CD4-positive, alpha-beta T cell (primary cell): ENCODE data around the gene ACE. TPM values are rescaled to one million over a fixed set of nuclear protein-coding genes. Genes with fewer than 3 reads are reported as not detected.

Experiments
- ATAC-seq: fragments of 200-7000 bp; cut with Tn5 transposase; one replicate; pipeline ENCODE4 v1.10.0; 2022; ENCODE audit warnings: mild to moderate bottlenecking; ENCODE audit not compliant: poor library complexity
- CTCF ChIA-PET: fragments of 350-600 bp; sonication (Branson Sonifier 250); formaldehyde crosslinking; loops from one replicate; lab custom pipeline; 2021; ENCODE audit warnings: antibody characterized with exemption, inconsistent platforms; lab: Charles Lee
- POLR2A ChIA-PET: fragments of 350-600 bp; sonication (Branson Sonifier 250); formaldehyde crosslinking; loops from one replicate; lab custom pipeline; 2021; ENCODE audit warnings: antibody characterized with exemption, inconsistent platforms; lab: Charles Lee
- DNase-seq, 14 experiments: peaks; one replicate each; pipeline ENCODE4 v3.0.0-alpha.2; 2013 to 2020; ENCODE audit warnings: mixed read lengths in 2 of 14
- H3K27ac ChIP-seq, 2 donors: one replicate each; pipeline versions ENCODE4 v1.5.1 to v1.7.0; 2013; ENCODE audit warnings: low read length in 2 of 2, low read depth in 1 of 2, mild to moderate bottlenecking in 1 of 2
- H3K27me3 ChIP-seq, 2 experiments: 1 replicate in 1 of 2; 2 replicates in 1 of 2; pipeline versions ENCODE4 v1.6.1 to v1.7.0; 2013; ENCODE audit warnings: low read length in 2 of 2, control low read depth in 1 of 2, mild to moderate bottlenecking in 1 of 2, moderate library complexity in 1 of 2; ENCODE audit not compliant: insufficient read depth in 2 of 2, control insufficient read depth in 1 of 2
- H3K36me3 ChIP-seq: one replicate; pipeline ENCODE4 v1.6.1; 2013; ENCODE audit warnings: low read length, control low read depth; ENCODE audit not compliant: insufficient read depth
- H3K4me1 ChIP-seq: one replicate; pipeline ENCODE4 v1.6.1; 2013; ENCODE audit warnings: low read length, control low read depth; ENCODE audit not compliant: insufficient read depth
- H3K4me3 ChIP-seq: one replicate; pipeline ENCODE4 v1.5.1; 2013; ENCODE audit warnings: mild to moderate bottlenecking, low read length, moderate library complexity
- H3K9me3 ChIP-seq, 2 experiments: 1 replicate in 1 of 2; 2 replicates in 1 of 2; pipeline versions ENCODE4 v1.6.1 to v1.7.0; 2013; ENCODE audit warnings: low read length in 2 of 2, mild to moderate bottlenecking in 2 of 2, control low read depth in 1 of 2, moderate library complexity in 1 of 2; ENCODE audit not compliant: control insufficient read depth in 1 of 2, insufficient read depth in 1 of 2
- H3K27ac Mint-ChIP-seq: one replicate; pipeline ENCODE4 v1.8.0; 2020; ENCODE audit warnings: mixed read lengths
- H3K27me3 Mint-ChIP-seq: one replicate; pipeline ENCODE4 v1.8.0; 2021; ENCODE audit warnings: mixed read lengths
- H3K36me3 Mint-ChIP-seq: one replicate; pipeline ENCODE4 v1.8.0; 2021; ENCODE audit warnings: low read depth, mixed read lengths
- H3K4me1 Mint-ChIP-seq: one replicate; pipeline ENCODE4 v1.8.0; 2021; ENCODE audit warnings: low read depth, mixed read lengths
- H3K4me3 Mint-ChIP-seq: one replicate; pipeline ENCODE4 v1.8.0; 2020; ENCODE audit warnings: mild to moderate bottlenecking, mixed read lengths
- H3K9me3 Mint-ChIP-seq: one replicate; pipeline ENCODE4 v1.8.0; 2020; ENCODE audit warnings: mixed read lengths
- intact Hi-C, 2 experiments: fragments of 100-400 bp; cut with DNase I in 1 of 2; cut with micrococcal nuclease in 1 of 2; formaldehyde crosslinking; loops; one replicate each; pipeline versions ENCODE4 v1.15.1 to v1.9.0; 2023 to 2025; cut with DNase I, micrococcal nuclease
- total RNA-seq, 174 experiments: library from RNA in 2 of 174; stranded (reverse) in 2 of 174; gene quantifications; one replicate each; pipeline ENCODE4 v1.2.3 and lab custom pipeline; 2021 to 2026
- TF ChIP-seq, protein P1 (sequence below): fragments of 200-600 bp; IDR thresholded peaks from one replicate; pipeline ENCODE4 v1.8.0; 2022; ENCODE audit warnings: antibody characterized with exemption, mild to moderate bottlenecking

The ACE gene
- total RNA-seq, 2 experiments from 2014 or later = 7.4 to 10.2 TPM

DNA sequence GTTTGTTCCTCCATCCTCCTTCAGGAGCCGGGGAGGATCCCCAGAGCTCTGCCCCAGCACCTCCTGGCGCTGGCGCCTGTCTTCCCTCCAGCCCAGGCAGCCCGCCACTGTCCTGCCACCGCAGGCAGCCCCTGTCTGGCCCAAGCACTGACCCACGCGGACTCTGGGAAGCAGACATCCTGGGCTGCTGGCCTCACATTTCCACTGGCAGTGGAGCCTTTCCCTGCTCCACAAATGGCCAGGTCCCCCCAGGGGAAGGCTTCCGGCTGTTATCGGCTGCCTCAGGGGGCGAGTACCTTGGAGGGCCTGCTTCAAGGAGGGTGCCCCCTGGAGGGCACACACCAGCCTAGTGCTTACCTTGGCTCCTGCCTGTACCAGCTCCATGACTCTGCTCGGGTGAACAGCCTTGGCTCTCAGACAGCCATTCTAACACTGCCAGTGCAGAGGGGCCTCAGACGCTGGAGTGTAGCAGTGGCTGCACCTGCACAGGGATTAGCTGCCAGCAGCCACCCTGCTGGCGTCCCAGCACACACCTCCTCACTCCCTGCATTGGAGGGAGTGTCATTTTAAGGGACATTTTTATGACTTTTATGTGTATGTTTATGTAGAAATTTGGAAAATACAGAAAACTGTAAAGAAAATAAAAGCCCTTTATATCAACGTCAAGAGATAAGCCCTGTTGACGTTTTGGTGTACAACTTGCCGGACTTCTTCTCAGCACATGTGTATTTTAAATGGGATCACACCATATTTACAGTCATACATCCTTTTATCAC lies 21.0 kb downstream of the ACE start:
- ChIA-PET CTCF (no interaction called here), POLR2A (no interaction called here)
- intact Hi-C loops = no loop called here
- Mint-ChIP-seq H3K4me1 (no peaks in the 10 kb centered on the region), H3K4me3 (no peak overlapping the region), H3K9me3 (no peaks in the 10 kb centered on the region), H3K27me3 (peaks cover 9% of the 10 kb centered on the region), H3K36me3 (no peaks in the 10 kb centered on the region), H3K27ac (no peak overlapping the region)
- Histone ChIP-seq H3K9me3 (no peaks in the 10 kb centered on the region), H3K36me3 (no peaks in the 10 kb centered on the region), H3K4me3 (no peak overlapping the region), H3K27me3 (no peaks in the 10 kb centered on the region), H3K27ac (no peak overlapping the region), H3K4me1 (no peaks in the 10 kb centered on the region)
- TF ChIP-seq, protein P1, sequence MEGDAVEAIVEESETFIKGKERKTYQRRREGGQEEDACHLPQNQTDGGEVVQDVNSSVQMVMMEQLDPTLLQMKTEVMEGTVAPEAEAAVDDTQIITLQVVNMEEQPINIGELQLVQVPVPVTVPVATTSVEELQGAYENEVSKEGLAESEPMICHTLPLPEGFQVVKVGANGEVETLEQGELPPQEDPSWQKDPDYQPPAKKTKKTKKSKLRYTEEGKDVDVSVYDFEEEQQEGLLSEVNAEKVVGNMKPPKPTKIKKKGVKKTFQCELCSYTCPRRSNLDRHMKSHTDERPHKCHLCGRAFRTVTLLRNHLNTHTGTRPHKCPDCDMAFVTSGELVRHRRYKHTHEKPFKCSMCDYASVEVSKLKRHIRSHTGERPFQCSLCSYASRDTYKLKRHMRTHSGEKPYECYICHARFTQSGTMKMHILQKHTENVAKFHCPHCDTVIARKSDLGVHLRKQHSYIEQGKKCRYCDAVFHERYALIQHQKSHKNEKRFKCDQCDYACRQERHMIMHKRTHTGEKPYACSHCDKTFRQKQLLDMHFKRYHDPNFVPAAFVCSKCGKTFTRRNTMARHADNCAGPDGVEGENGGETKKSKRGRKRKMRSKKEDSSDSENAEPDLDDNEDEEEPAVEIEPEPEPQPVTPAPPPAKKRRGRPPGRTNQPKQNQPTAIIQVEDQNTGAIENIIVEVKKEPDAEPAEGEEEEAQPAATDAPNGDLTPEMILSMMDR = no peak
- DNase-seq (peak in 3 of 14 experiments; percentile 11 to 37 (median 16)), ATAC-seq (no peak)

DNA sequence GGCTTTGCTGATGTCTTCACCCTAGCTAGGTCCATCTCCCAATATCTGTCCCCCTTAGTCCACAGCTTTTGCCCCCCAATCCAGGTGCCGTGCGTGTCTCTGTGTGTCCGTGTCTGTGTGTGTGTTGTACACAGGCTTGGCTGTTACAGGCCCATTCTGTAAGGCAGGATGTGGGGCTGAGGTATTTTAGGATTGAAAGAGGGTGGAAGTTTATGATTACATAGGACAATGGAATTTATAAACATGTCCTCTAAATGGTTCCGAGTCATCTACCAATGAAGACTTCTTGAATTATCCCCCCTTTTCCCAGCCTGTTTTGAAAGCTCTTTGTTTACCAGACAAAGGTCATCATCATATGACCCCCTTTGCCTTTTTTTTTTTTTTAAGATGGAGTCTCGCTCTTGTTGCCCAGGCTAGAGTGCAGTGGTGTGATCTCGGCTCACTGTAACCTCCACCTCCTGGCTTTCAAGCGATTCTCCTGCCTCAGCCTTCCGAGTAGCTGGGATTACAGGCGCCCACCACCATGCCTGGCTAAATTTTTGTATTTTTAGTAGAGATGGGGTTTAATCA lies 21.9 kb downstream of the ACE start:
- ATAC-seq (no peak), DNase-seq (no peak)
- CTCF ChIA-PET = no interaction called here
- no peaks in the 10 kb centered on the region for H3K4me1 ChIP-seq
- H3K36me3 ChIP-seq = no peaks in the 10 kb centered on the region
- H3K27me3 Mint-ChIP-seq = peaks cover 12% of the 10 kb centered on the region
- no peak overlapping the region for H3K27ac Mint-ChIP-seq
- TF ChIP-seq, protein P1 = no peak
- H3K27me3 ChIP-seq = no peaks in the 10 kb centered on the region
- no peaks in the 10 kb centered on the region for H3K4me1 Mint-ChIP-seq
- no peak overlapping the region for H3K4me3 Mint-ChIP-seq
- H3K36me3 Mint-ChIP-seq = no peaks in the 10 kb centered on the region
- intact Hi-C loops = no loop called here
- H3K27ac ChIP-seq = no peak overlapping the region
- POLR2A ChIA-PET = no interaction called here
- no peaks in the 10 kb centered on the region for H3K9me3 ChIP-seq
- H3K9me3 Mint-ChIP-seq = no peaks in the 10 kb centered on the region
- H3K4me3 ChIP-seq = no peak overlapping the region

DNA sequence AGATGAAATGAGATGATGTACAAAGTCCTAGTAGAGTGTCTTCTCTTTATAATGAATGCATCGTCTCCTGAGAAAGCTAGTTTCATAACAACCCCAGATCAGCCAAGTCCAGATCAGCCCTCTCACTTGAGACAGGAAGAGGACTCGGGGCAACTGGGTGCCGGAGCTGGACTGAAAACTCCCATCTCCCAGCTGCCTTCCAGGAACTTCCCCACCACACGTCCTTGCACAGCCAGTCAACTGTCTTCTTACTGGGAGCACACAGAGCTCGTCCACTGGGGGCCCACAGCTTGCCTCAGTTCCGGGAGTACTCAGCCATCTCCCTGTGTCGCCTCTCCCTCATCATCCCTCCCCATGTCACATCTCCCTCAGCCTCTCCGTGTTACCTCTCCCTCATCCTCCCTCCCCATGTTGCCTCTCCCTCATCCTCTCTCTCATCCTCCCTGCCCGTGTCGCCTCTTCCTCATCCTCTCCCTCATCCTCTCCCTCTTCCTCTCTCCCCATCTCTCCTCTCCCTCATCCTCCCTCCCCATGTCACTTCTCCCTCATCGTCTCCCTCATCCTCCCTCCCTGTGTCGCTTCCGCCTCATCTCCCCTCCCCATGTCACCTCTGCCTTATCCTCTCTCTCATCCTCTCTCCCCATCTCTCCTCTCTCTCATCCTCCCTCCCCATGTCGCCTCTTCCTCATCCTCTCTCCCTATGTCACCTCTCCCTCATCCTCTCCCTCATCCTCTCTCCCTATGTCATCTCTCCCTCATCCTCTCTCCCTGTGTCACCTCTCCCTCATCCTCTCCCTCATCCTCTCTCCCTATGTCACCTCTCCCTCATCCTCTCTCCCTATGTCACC lies 23.9 kb downstream of the ACE start:
- H3K36me3 ChIP-seq = no peaks in the 10 kb centered on the region
- peaks cover 3 to 4% of the 10 kb centered on the region in 2 experiments for H3K9me3 ChIP-seq
- Mint-ChIP-seq H3K4me1 (no peaks in the 10 kb centered on the region), H3K4me3 (no peak overlapping the region), H3K27me3 (peaks cover 27% of the 10 kb centered on the region), H3K36me3 (no peaks in the 10 kb centered on the region), H3K9me3 (no peaks in the 10 kb centered on the region), H3K27ac (no peak overlapping the region)
- no peak for DNase-seq
- no peak overlapping the region for H3K4me3 ChIP-seq
- no peaks in the 10 kb centered on the region for H3K27me3 ChIP-seq
- ChIA-PET CTCF (no interaction called here), POLR2A (no interaction called here)
- ATAC-seq = no peak
- intact Hi-C loops = no loop called here
- no peaks in the 10 kb centered on the region for H3K4me1 ChIP-seq
- no peak overlapping the region for H3K27ac ChIP-seq
- TF ChIP-seq, protein P1 = no peak
